Measurements from ENCODE around the gene IQGAP2. TPM values are rescaled to one million over a fixed set of nuclear protein-coding genes. Genes with fewer than 3 reads are reported as not detected.

IQGAP2 gene
- total RNA-seq, 1 experiment from 2014 or later = not detected

- H3K9ac ChIP-seq (ENCODE audit: low read length) = no peak overlapping the region
- H3K4me2 ChIP-seq (ENCODE audit: low read length) = no peak overlapping the region
- no peaks in the 10 kb centered on the region for H3K9me2 ChIP-seq (replicated peaks; ENCODE audit: low read length)
- no TSS peak for BruUV-seq (replicated peaks)
- H2AFZ ChIP-seq (ENCODE audit: low read length) = no peak overlapping the region
- H3K27me3 ChIP-seq (ENCODE audit: low read length) = no peaks in the 10 kb centered on the region
- POLR2A ChIA-PET (ENCODE audit: unreplicated experiment) = no interaction called here
- H3K4me1 ChIP-seq (ENCODE audit: insufficient read depth, low read length) = 0 out of 2 replicates have a peak, but pooled peaks cover 5% of the 10 kb centered on the region
- TF ChIP-seq EZH2phosphoT487 (IDR thresholded peaks at IDR 0.05; ENCODE audit: borderline replicate concordance, low read length) = no peak
- no peak for TF ChIP-seq CTCF (conservative IDR thresholded peaks at IDR 0.05; ENCODE audit: low read depth, low read length)
- TF ChIP-seq EZH2 (IDR thresholded peaks at IDR 0.05; ENCODE audit: low read length, unreplicated experiment) = no peak
- no peaks in the 10 kb centered on the region for H4K20me1 ChIP-seq (ENCODE audit: low read length)
- DNase-seq (no peak), ATAC-seq (no peak)
- no peak overlapping the region for H3K27ac ChIP-seq (ENCODE audit: low read length)
- CTCF ChIA-PET = no interaction called here
- intact Hi-C loops (cut with micrococcal nuclease) = no loop called here
- no peak overlapping the region for H3K4me3 ChIP-seq (ENCODE audit: low read length)
- H3F3A ChIP-seq (ENCODE audit: low read length, unreplicated experiment) = no peaks in the 10 kb centered on the region
- H3K9me3 ChIP-seq (ENCODE audit: low read length) = no peaks in the 10 kb centered on the region
- H3K36me3 ChIP-seq (ENCODE audit: low read depth, low read length) = no peaks in the 10 kb centered on the region
- H3K79me2 ChIP-seq (ENCODE audit: low read length) = no peaks in the 10 kb centered on the region
Measured at GRCh38 chr5:76673125-76673524, 270.0 kb downstream of the IQGAP2 start.

- H3K4me2 ChIP-seq (ENCODE audit: low read length) = no peak overlapping the region
- H3F3A ChIP-seq (ENCODE audit: low read length, unreplicated experiment) = no peaks in the 10 kb centered on the region
- DNase-seq (no peak), ATAC-seq (no peak)
- H3K4me3 ChIP-seq (ENCODE audit: low read length) = no peak overlapping the region
- ChIA-PET CTCF (no interaction called here), POLR2A (ENCODE audit: unreplicated experiment) (interaction anchor here (0.6 kb wide), 1 partner anchor 80 kb away, joined by 5 read pairs; no protein-coding TSS in a partner anchor)
- 0 out of 2 replicates have a peak, but pooled peaks cover 5% of the 10 kb centered on the region for H3K4me1 ChIP-seq (ENCODE audit: insufficient read depth, low read length)
- no peaks in the 10 kb centered on the region for H4K20me1 ChIP-seq (ENCODE audit: low read length)
- no peaks in the 10 kb centered on the region for H3K36me3 ChIP-seq (ENCODE audit: low read depth, low read length)
- H3K27ac ChIP-seq (ENCODE audit: low read length) = no peak overlapping the region
- BruUV-seq (replicated peaks) = no TSS peak
- H3K9me2 ChIP-seq (replicated peaks; ENCODE audit: low read length) = no peaks in the 10 kb centered on the region
- intact Hi-C loops (cut with micrococcal nuclease) = no loop called here
- H3K9me3 ChIP-seq (ENCODE audit: low read length) = no peaks in the 10 kb centered on the region
- no peaks in the 10 kb centered on the region for H3K79me2 ChIP-seq (ENCODE audit: low read length)
- TF ChIP-seq CTCF (conservative IDR thresholded peaks at IDR 0.05; ENCODE audit: low read depth, low read length) (no peak), EZH2 (IDR thresholded peaks at IDR 0.05; ENCODE audit: low read length, unreplicated experiment) (no peak), EZH2phosphoT487 (IDR thresholded peaks at IDR 0.05; ENCODE audit: borderline replicate concordance, low read length) (no peak)
- no peak overlapping the region for H3K9ac ChIP-seq (ENCODE audit: low read length)
- H3K27me3 ChIP-seq (ENCODE audit: low read length) = no peaks in the 10 kb centered on the region
- H2AFZ ChIP-seq (ENCODE audit: low read length) = no peak overlapping the region
Measured at GRCh38 chr5:76674330-76675066, 271.4 kb downstream of the IQGAP2 start.

GRCh38 chr5:76675364-76675763 is 272.3 kb downstream of the IQGAP2 start:
- ChIA-PET POLR2A (ENCODE audit: unreplicated experiment) (no interaction called here), CTCF (no interaction called here)

More at GRCh38 chr5:76675364-76675763, 272.3 kb downstream of the IQGAP2 start:
- H2AFZ ChIP-seq (ENCODE audit: low read length) = no peak overlapping the region
- H3K79me2 ChIP-seq (ENCODE audit: low read length) = no peaks in the 10 kb centered on the region
- H3K27ac ChIP-seq (ENCODE audit: low read length) = no peak overlapping the region
- no peak overlapping the region for H3K9ac ChIP-seq (ENCODE audit: low read length)
- no peaks in the 10 kb centered on the region for H3K27me3 ChIP-seq (ENCODE audit: low read length)
- H4K20me1 ChIP-seq (ENCODE audit: low read length) = no peaks in the 10 kb centered on the region
- no peaks in the 10 kb centered on the region for H3K9me3 ChIP-seq (ENCODE audit: low read length)
- no peak for TF ChIP-seq EZH2 (IDR thresholded peaks at IDR 0.05; ENCODE audit: low read length, unreplicated experiment)
- no peak for TF ChIP-seq CTCF (conservative IDR thresholded peaks at IDR 0.05; ENCODE audit: low read depth, low read length)
- TF ChIP-seq EZH2phosphoT487 (IDR thresholded peaks at IDR 0.05; ENCODE audit: borderline replicate concordance, low read length) = no peak
- H3K4me2 ChIP-seq (ENCODE audit: low read length) = no peak overlapping the region
- H3K9me2 ChIP-seq (replicated peaks; ENCODE audit: low read length) = no peaks in the 10 kb centered on the region
- intact Hi-C loops (cut with micrococcal nuclease) = no loop called here
- no peaks in the 10 kb centered on the region for H3F3A ChIP-seq (ENCODE audit: low read length, unreplicated experiment)
- DNase-seq = no peak
- H3K4me1 ChIP-seq (ENCODE audit: insufficient read depth, low read length) = 0 out of 2 replicates have a peak, but pooled peaks cover 5% of the 10 kb centered on the region
- no peak overlapping the region for H3K4me3 ChIP-seq (ENCODE audit: low read length)
- BruUV-seq (replicated peaks) = no TSS peak
- H3K36me3 ChIP-seq (ENCODE audit: low read depth, low read length) = no peaks in the 10 kb centered on the region
- ATAC-seq = no peak

All from PC-3 (cell line).